ES-I3 (cell line): ENCODE results near the gene CCL16.

Experiments used
- H3K36me3 ChIP-seq: 2 replicates; pipeline ENCODE4 v1.6.1; 2013; ENCODE audit warnings: mild to moderate bottlenecking, low read length, control low read depth, moderate library complexity; ENCODE audit not compliant: insufficient read depth
- H3K4me1 ChIP-seq: 2 replicates; pipeline ENCODE4 v1.6.1; 2013; ENCODE audit warnings: mild to moderate bottlenecking, control low read depth, low read length; ENCODE audit not compliant: insufficient read depth
- H3K9ac ChIP-seq: 2 replicates; pipeline ENCODE4 v1.6.1; 2013; ENCODE audit warnings: low read depth, mild to moderate bottlenecking, low read length, moderate library complexity
- H3K9me3 ChIP-seq: 2 replicates; pipeline ENCODE4 v1.6.1; 2013; ENCODE audit warnings: mild to moderate bottlenecking, low read length, moderate library complexity; ENCODE audit not compliant: control insufficient read depth, insufficient read depth

The CCL16 gene

DNA sequence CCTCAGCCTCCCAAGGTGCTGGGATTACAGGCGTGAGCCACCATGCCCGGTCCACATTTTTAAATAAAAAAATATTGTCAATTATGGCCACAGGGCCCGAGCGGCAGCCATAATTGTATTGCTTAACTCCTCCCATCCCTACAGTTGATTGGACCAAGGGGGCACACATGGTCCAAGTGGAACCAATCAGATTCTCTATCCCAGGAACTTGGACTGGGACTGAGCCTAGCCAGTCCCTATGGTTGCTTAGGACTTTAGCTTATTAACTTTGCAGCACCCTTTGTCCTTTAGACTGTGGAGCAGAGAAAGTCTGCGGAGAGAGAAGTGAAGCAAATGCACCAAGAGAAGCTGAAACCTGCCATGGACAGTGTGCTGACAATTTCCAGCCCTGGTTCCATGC, 45.2 kb downstream of the CCL16 start:
- peaks cover 3% of the 10 kb centered on the region for H3K4me1 ChIP-seq
- H3K9me3 ChIP-seq, result no peaks in the 10 kb centered on the region
- no peak overlapping the region for H3K9ac ChIP-seq
- H3K36me3 ChIP-seq, result no peaks in the 10 kb centered on the region

DNA sequence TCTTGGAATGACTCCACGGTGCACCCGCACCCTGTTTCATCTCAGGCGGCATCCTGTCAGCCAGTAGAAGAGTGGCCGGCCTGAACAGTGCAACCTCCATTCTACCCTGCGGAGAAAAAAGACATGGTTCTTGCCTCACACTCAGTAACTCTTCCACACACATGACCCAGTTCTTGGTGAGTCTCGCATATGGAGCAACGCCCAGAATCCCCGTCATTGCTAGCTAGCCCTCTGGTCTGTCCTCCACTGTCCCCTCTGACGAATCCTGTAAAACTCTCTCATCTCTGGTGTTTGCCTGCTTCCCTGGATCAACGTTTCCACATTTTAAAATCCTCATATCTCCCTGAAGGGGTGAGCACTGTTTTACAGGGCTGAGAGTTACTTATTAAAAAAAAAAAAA, 46.5 kb downstream of the CCL16 start:
- H3K4me1 ChIP-seq, result peaks cover 7% of the 10 kb centered on the region

GRCh38 chr17:35932586-35932985, 48.7 kb downstream of the CCL16 start:
- Histone ChIP-seq H3K4me1 (peaks cover 7% of the 10 kb centered on the region), H3K9ac (no peak overlapping the region), H3K36me3 (no peaks in the 10 kb centered on the region), H3K9me3 (no peaks in the 10 kb centered on the region)

More for the DNA sequence above, 46.5 kb downstream of the CCL16 start:
- H3K9me3 ChIP-seq, result no peaks in the 10 kb centered on the region
- H3K36me3 ChIP-seq, result no peaks in the 10 kb centered on the region
- H3K9ac ChIP-seq, result no peak overlapping the region

DNA sequence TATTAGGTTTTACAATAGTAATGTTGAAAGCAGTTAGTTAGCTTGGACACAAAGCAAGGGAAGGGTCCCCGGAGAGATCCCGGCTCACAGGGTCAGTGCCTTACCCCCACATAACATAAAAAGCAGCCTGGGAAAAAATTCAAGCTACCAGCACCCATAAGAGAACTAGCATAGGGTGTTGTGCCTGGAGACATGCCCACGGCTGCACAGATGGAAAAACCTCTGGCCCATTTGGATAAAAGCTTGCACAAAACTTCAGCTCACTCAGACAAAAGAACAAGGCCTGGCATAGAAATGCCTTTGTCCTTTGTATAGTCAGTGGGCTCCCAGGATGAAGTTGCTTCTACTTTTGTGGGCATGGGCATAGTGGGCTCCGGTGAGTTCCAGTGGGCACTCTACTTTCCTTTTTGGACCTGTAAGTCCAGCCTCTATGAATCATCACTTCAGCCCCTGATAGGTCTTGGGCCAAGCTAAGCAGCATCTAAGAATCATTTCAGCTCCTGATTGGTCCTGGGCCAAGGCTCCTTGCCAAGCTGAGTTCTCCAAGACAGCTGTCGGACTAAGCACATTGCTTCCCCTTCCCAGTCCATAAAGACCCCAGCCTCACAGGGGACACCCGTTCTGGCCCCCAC, 49.4 kb downstream of the CCL16 start:
- Histone ChIP-seq H3K4me1 (peaks cover 7% of the 10 kb centered on the region), H3K9me3 (no peaks in the 10 kb centered on the region), H3K9ac (no peak overlapping the region), H3K36me3 (no peaks in the 10 kb centered on the region)

GRCh38 chr17:35930211-35931065, 50.9 kb downstream of the CCL16 start, which contains the start of gene RDM1:
Gene RDM1 (minus strand): TSS chr17:35930773. CDS start chr17:35930727, 46 bp downstream.
- Histone ChIP-seq H3K9ac (peak within 1 kb of the TSS; percentile 63; the same call in 1 of the 2 replicates), H3K4me1 (peaks cover 7% of the 10 kb centered on the region), H3K9me3 (no peaks in the 10 kb centered on the region), H3K36me3 (no peaks in the 10 kb centered on the region)

DNA sequence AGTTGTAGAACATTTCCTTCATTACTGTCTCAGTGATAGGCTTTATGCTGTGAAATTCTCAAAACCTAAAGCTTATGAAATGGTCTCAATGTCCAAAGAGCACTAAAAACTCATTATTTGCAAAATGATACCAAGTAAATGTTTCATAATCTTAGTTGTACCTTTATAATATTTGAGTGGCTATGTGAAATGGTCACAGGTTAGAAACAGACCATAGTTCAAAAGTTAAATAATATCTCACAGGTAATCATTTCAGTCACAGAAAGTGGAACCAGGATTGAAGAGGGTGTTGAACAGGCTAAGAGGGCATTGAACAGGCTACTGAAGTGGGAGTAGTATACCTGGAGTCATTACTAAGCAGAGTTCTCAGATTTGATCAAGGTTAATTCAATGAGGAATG, 53.6 kb downstream of the CCL16 start:
- H3K9ac ChIP-seq, result no peak overlapping the region
- H3K9me3 ChIP-seq, result no peaks in the 10 kb centered on the region
- no peaks in the 10 kb centered on the region for H3K36me3 ChIP-seq
- H3K4me1 ChIP-seq, result peaks cover 7% of the 10 kb centered on the region
